Nephron progenitor cell (in vitro differentiated cells): ENCODE data around the gene TSPAN5.

Experiments used
- DNase-seq: peaks from one replicate; pipeline ENCODE4 v3.0.0; 2021
- H3K27ac Mint-ChIP-seq: 2 replicates; pipeline ENCODE4 v1.8.0; 2021; ENCODE audit warnings: mild to moderate bottlenecking, moderate library complexity, mixed read lengths
- H3K27me3 Mint-ChIP-seq: 2 replicates; pipeline ENCODE4 v1.8.0; 2021; ENCODE audit warnings: mild to moderate bottlenecking, low read depth, mixed read lengths; ENCODE audit not compliant: poor library complexity
- H3K36me3 Mint-ChIP-seq: 2 replicates; pipeline ENCODE4 v1.8.0; 2021; ENCODE audit warnings: low read depth, mixed read lengths
- H3K4me1 Mint-ChIP-seq: 2 replicates; pipeline ENCODE4 v1.8.0; 2021; ENCODE audit warnings: mixed read lengths
- H3K4me3 Mint-ChIP-seq: 2 replicates; pipeline ENCODE4 v1.8.0; 2021; ENCODE audit warnings: mild to moderate bottlenecking, moderate library complexity, mixed read lengths
- H3K9me3 Mint-ChIP-seq: 2 replicates; pipeline ENCODE4 v1.8.0; 2021; ENCODE audit warnings: mild to moderate bottlenecking, moderate library complexity, mixed read lengths
- CTCF ChIP-seq: fragments of 200-600 bp; sonication (generic); IDR thresholded peaks from 2 replicates; pipeline ENCODE4 v1.5.0; 2021; ENCODE audit warnings: antibody characterized with exemption

Gene TSPAN5

DNA sequence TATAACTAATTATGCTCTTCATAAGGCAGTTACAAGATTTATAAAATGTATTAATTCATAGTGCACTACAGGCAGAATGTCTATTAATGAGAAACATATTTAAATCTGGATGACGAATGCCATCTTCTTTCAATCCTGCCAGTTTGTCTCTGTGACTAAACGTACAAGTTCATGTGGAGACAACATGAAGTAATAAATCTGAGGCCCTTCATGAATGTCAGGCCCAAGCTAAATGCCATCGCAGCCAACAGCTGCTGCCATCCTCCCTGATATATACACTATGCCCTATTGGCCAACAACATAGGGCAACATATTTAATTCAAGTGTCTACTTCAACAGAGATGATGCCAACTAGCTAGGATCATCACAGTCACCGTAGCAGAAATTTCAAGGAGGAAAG, 43.7 kb downstream of the TSPAN5 start:
- no peak for TF ChIP-seq CTCF
- Mint-ChIP-seq H3K27me3 (peaks cover 5% of the 10 kb centered on the region), H3K4me3 (no peak overlapping the region), H3K9me3 (no peaks in the 10 kb centered on the region), H3K36me3 (no peaks in the 10 kb centered on the region), H3K27ac (no peak overlapping the region), H3K4me1 (peaks cover 90% of the 10 kb centered on the region)
- DNase-seq: no peak

DNA sequence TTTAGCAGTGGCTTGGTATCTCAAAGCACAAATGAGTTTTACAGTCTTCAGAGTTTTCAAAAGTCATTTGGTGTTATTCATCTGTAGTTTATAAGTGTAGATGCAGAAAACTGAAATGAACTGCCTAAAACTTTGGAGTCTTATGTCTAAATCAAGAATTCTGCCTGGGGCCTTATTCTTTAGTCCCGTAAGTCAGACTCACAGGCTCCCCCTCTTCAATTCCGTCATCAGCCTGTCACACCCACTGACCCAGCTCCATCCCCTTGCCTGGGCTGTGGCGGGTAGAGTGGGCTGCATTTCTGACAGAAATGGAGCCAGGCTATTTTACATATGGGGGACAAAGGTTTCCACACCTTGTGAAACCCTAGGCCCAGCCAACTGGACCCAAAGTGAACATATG, 44.3 kb downstream of the TSPAN5 start:
- no peaks in the 10 kb centered on the region for H3K9me3 Mint-ChIP-seq
- TF ChIP-seq CTCF: no peak
- peaks cover 90% of the 10 kb centered on the region for H3K4me1 Mint-ChIP-seq
- H3K36me3 Mint-ChIP-seq: no peaks in the 10 kb centered on the region
- no peak for DNase-seq
- H3K27me3 Mint-ChIP-seq: peaks cover 5% of the 10 kb centered on the region
- H3K4me3 Mint-ChIP-seq: no peak overlapping the region
- no peak overlapping the region for H3K27ac Mint-ChIP-seq

- Mint-ChIP-seq H3K36me3 (no peaks in the 10 kb centered on the region), H3K27ac (no peak overlapping the region), H3K4me1 (peaks cover 90% of the 10 kb centered on the region), H3K27me3 (peaks cover 5% of the 10 kb centered on the region), H3K4me3 (no peak overlapping the region), H3K9me3 (no peaks in the 10 kb centered on the region)
- no peak for TF ChIP-seq CTCF
- DNase-seq: no peak
Observed at GRCh38 chr4:98613453-98614075, 44.8 kb downstream of the TSPAN5 start.

- Mint-ChIP-seq H3K4me1 (peaks cover 85% of the 10 kb centered on the region), H3K4me3 (no peak overlapping the region)
- DNase-seq: no peak
Observed at GRCh38 chr4:98612318-98613250, 45.8 kb downstream of the TSPAN5 start.

GRCh38 chr4:98611677-98612317, 46.6 kb downstream of the TSPAN5 start:
- no peak overlapping the region for H3K4me3 Mint-ChIP-seq
- no peak for DNase-seq
- no peaks in the 10 kb centered on the region for H3K9me3 Mint-ChIP-seq
- H3K4me1 Mint-ChIP-seq: peaks cover 85% of the 10 kb centered on the region
- H3K36me3 Mint-ChIP-seq: no peaks in the 10 kb centered on the region
- TF ChIP-seq CTCF: no peak
- H3K27me3 Mint-ChIP-seq: peaks cover 5% of the 10 kb centered on the region
- H3K27ac Mint-ChIP-seq: no peak overlapping the region

More at GRCh38 chr4:98612318-98613250, 45.8 kb downstream of the TSPAN5 start:
- H3K27me3 Mint-ChIP-seq: peaks cover 5% of the 10 kb centered on the region
- H3K27ac Mint-ChIP-seq: no peak overlapping the region
- no peaks in the 10 kb centered on the region for H3K36me3 Mint-ChIP-seq
- TF ChIP-seq CTCF: no peak
- no peaks in the 10 kb centered on the region for H3K9me3 Mint-ChIP-seq
